Mesenchymal stem cell (in vitro differentiated cells and primary cell): ENCODE results near the gene HHIPL2.
A peak's percentile ranks its signal among the peaks of the same experiment; 100 is the strongest.

Experiments used
- DNase-seq: peaks from one replicate; pipeline ENCODE4 v3.0.0-alpha.2; 2013
- H2AFZ ChIP-seq: one replicate; pipeline ENCODE4 v1.6.1; 2013; ENCODE audit warnings: low read depth, mild to moderate bottlenecking, control low read depth, inconsistent platforms, low read length, moderate library complexity
- H2AK5ac ChIP-seq: 2 replicates; pipeline ENCODE4 v1.6.1; 2013; ENCODE audit warnings: low read length, moderate library complexity, mild to moderate bottlenecking, inconsistent platforms; ENCODE audit not compliant: severe bottlenecking
- H2BK120ac ChIP-seq: one replicate; pipeline ENCODE4 v1.6.1; 2013; ENCODE audit warnings: low read depth, mild to moderate bottlenecking, inconsistent platforms, low read length, moderate library complexity
- H2BK12ac ChIP-seq, 2 experiments: one replicate each; pipeline ENCODE4 v1.6.1; 2013; ENCODE audit warnings: inconsistent platforms in 2 of 2, low read length in 2 of 2, mild to moderate bottlenecking in 2 of 2, moderate library complexity in 2 of 2, control low read depth in 1 of 2
- H2BK15ac ChIP-seq: one replicate; pipeline ENCODE4 v1.6.1; 2013; ENCODE audit warnings: mild to moderate bottlenecking, low read depth, inconsistent platforms; ENCODE audit not compliant: poor library complexity, severe bottlenecking
- H2BK5ac ChIP-seq: 2 replicates; pipeline ENCODE4 v1.6.1; 2013; ENCODE audit warnings: low read depth, mild to moderate bottlenecking, low read length, control low read depth, inconsistent platforms; ENCODE audit not compliant: poor library complexity, severe bottlenecking
- H3K14ac ChIP-seq, 2 experiments: one replicate each; pipeline ENCODE4 v1.6.1; 2013; ENCODE audit warnings: inconsistent platforms in 2 of 2, low read length in 2 of 2, control low read depth in 1 of 2, mild to moderate bottlenecking in 1 of 2, moderate library complexity in 1 of 2
- H3K18ac ChIP-seq, 2 experiments: one replicate each; pipeline ENCODE4 v1.6.1; 2013; ENCODE audit warnings: inconsistent platforms in 2 of 2, low read length in 2 of 2, control low read depth in 1 of 2, low read depth in 1 of 2, mild to moderate bottlenecking in 1 of 2
- H3K23ac ChIP-seq, 2 experiments: one replicate each; pipeline ENCODE4 v1.6.1; 2013; ENCODE audit warnings: inconsistent platforms in 2 of 2, low read length in 2 of 2, mild to moderate bottlenecking in 2 of 2, moderate library complexity in 2 of 2, control low read depth in 1 of 2
- H3K27ac ChIP-seq: 2 replicates; pipeline ENCODE4 v1.5.1; 2013; ENCODE audit warnings: mild to moderate bottlenecking, moderate library complexity, low read length, control low read depth, inconsistent platforms; ENCODE audit not compliant: poor library complexity, severe bottlenecking
- H3K27me3 ChIP-seq, 2 experiments: 2 replicates each; pipeline versions ENCODE4 v1.6.1 to v1.7.0; 2013; ENCODE audit warnings: low read length in 2 of 2, mild to moderate bottlenecking in 2 of 2, moderate library complexity in 2 of 2, control low read depth in 1 of 2, inconsistent platforms in 1 of 2; ENCODE audit not compliant: control insufficient read depth in 1 of 2, insufficient read depth in 1 of 2
- H3K36me3 ChIP-seq, 2 experiments: 2 replicates each; pipeline versions ENCODE4 v1.6.1 to v1.7.0; 2013; ENCODE audit warnings: low read length in 2 of 2, control low read depth in 1 of 2, inconsistent platforms in 1 of 2, low read depth in 1 of 2, mild to moderate bottlenecking in 1 of 2; ENCODE audit not compliant: insufficient read depth in 2 of 2, control insufficient read depth in 1 of 2
- H3K4ac ChIP-seq, 2 experiments: one replicate each; pipeline ENCODE4 v1.6.1; 2013; ENCODE audit warnings: inconsistent platforms in 2 of 2, low read length in 2 of 2, mild to moderate bottlenecking in 2 of 2, moderate library complexity in 2 of 2, control low read depth in 1 of 2, low read depth in 1 of 2
- H3K4me1 ChIP-seq: 2 replicates; pipeline ENCODE4 v1.6.1; 2013; ENCODE audit warnings: low read depth, low read length, control low read depth; ENCODE audit not compliant: control insufficient read depth, insufficient read depth
- H3K4me2 ChIP-seq: 2 replicates; pipeline ENCODE4 v1.6.1; 2013; ENCODE audit warnings: low read length, mild to moderate bottlenecking, inconsistent platforms; ENCODE audit not compliant: poor library complexity, severe bottlenecking
- H3K4me3 ChIP-seq, 2 experiments: 2 replicates each; pipeline versions ENCODE4 v1.5.1 to v1.7.0; 2013; ENCODE audit warnings: low read length in 2 of 2, mild to moderate bottlenecking in 2 of 2, control low read depth in 1 of 2, low read depth in 1 of 2; ENCODE audit not compliant: insufficient read depth in 1 of 2
- H3K79me1 ChIP-seq: replicated peaks from 2 replicates; pipeline ENCODE4 v1.6.1; 2013; ENCODE audit warnings: mild to moderate bottlenecking, control low read depth, low read length, inconsistent platforms; ENCODE audit not compliant: poor library complexity, severe bottlenecking
- H3K9ac ChIP-seq: 2 replicates; pipeline ENCODE4 v1.7.0; 2013; ENCODE audit warnings: mild to moderate bottlenecking, low read length, moderate library complexity
- H3K9me3 ChIP-seq: 2 replicates; pipeline ENCODE4 v1.7.0; 2013; ENCODE audit warnings: mild to moderate bottlenecking, low read length; ENCODE audit not compliant: control insufficient read depth
- H4K8ac ChIP-seq: one replicate; pipeline ENCODE4 v1.6.1; 2013; ENCODE audit warnings: inconsistent platforms, mild to moderate bottlenecking, low read length, moderate library complexity
- H4K91ac ChIP-seq: one replicate; pipeline ENCODE4 v1.6.1; 2013; ENCODE audit warnings: mild to moderate bottlenecking, low read length, inconsistent platforms
- WGBS: methylation state at CpG from one replicate; pipeline ENCODE4 v1.1.7; 2013; ENCODE audit warnings: mixed read lengths; 5-methylcytosine and 5-hydroxymethylcytosine counted together

The HHIPL2 gene

DNA sequence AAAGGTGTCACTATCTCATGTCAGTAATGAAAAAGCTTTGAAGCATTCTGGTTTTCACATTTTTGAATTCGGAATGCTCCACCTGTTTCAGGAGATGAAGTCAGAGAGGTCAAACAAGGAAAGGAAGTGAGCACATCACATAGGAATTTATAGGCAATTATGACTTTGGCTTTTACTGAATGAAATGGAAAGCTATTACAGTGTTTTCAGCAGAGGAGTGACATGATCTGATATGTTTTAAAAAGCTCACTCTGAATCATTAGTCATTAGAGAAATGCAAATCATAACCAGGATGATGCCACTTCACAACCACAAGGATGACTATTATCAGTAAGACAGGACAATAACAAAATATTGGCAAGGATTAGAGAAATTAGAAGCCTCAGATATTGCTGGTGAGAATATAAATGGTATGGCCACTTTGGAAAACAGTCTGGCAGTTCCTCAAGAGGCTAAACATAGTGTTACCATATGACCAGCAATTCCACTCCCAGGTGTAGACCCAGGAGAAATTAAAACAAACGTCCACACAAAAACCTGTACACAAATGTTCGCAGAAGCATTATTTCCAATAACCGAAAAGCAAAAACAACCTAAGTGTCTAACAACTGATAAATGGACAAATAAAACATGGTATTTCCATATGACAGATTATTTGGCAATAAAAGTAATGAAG is 34.3 kb upstream of the HHIPL2 start:
- WGBS = 71% methylated on average over 3 of the region's 4 CpGs
- H2BK120ac ChIP-seq = no peak overlapping the region
- peak overlapping the region; percentile 3 for H3K9ac ChIP-seq
- no peak overlapping the region for H3K23ac ChIP-seq
- no peak for DNase-seq
- H2AK5ac ChIP-seq = no peak overlapping the region
- no peak overlapping the region for H3K4me3 ChIP-seq
- no peaks in the 10 kb centered on the region for H3K4me1 ChIP-seq
- H3K27ac ChIP-seq = no peak overlapping the region
- H3K4ac ChIP-seq = no peak overlapping the region
- no peak overlapping the region for H4K91ac ChIP-seq
- no peak overlapping the region for H2BK5ac ChIP-seq
- H3K79me1 ChIP-seq = peaks cover 13% of the 10 kb centered on the region
- no peaks in the 10 kb centered on the region for H3K9me3 ChIP-seq
- H3K27me3 ChIP-seq = no peaks in the 10 kb centered on the region
- no peak overlapping the region for H2BK12ac ChIP-seq
- H2AFZ ChIP-seq = no peak overlapping the region
- H3K36me3 ChIP-seq = peaks cover 4 to 60% of the 10 kb centered on the region in 2 experiments
- no peak overlapping the region for H2BK15ac ChIP-seq
- no peak overlapping the region for H4K8ac ChIP-seq
- H3K4me2 ChIP-seq = no peak overlapping the region
- no peak overlapping the region for H3K18ac ChIP-seq
- no peak overlapping the region for H3K14ac ChIP-seq

DNA sequence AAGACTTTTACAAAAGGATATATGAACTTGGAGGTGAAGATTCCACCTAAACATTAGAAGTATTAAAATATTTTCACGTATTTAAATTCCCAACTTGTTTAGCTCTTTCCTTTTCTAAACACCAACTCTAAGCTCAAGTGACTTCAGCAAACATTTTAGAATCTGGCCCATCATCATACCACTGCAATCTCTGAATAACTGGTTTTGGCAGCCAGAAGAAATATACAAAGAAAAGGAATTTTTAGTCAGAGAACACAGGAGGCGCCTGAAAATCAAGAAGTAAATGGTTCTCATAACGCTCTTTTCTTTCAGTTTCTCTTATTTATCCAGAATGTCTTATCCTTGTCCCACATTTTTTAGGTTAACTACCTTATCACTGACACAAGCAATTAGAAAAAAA is 31.4 kb upstream of the HHIPL2 start:
- Histone ChIP-seq H4K8ac (no peak overlapping the region), H2BK5ac (no peak overlapping the region), H3K36me3 (peaks cover 6 to 72% of the 10 kb centered on the region in 2 experiments), H3K79me1 (peaks cover 18% of the 10 kb centered on the region), H2BK12ac (no peak overlapping the region), H3K27ac (no peak overlapping the region), H4K91ac (no peak overlapping the region), H3K14ac (no peak overlapping the region), H3K4me1 (no peaks in the 10 kb centered on the region), H3K9me3 (no peaks in the 10 kb centered on the region), H3K18ac (no peak overlapping the region), H2AFZ (no peak overlapping the region), H3K4me3 (no peak overlapping the region), H2BK120ac (no peak overlapping the region), H3K4ac (no peak overlapping the region), H2BK15ac (no peak overlapping the region), H3K4me2 (no peak overlapping the region), H2AK5ac (no peak overlapping the region), H3K27me3 (no peaks in the 10 kb centered on the region), H3K9ac (no peak overlapping the region), H3K23ac (no peak overlapping the region)
- 98% methylated on average over 2 of the region's 3 CpGs for WGBS
- DNase-seq = no peak

DNA sequence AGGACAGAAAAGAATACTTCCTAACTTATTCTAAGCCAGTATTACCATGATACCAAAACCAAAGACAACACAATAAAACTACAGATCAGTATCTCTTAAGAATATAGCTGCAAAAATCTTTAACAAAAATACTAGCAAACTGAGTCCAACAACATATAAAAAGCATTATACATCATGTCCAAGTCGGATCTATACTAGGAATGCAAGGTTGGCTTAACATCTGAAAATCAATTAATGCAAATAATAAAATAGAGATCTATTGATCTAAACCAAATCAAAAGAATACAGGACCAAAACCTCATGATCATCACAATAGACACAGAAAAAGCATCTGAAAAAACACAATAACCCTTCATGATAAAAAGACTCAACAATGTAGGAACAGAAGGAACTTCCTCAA is 22.9 kb upstream of the HHIPL2 start:
- Histone ChIP-seq H4K8ac (no peak overlapping the region), H2BK15ac (no peak overlapping the region), H3K36me3 (peaks cover 10 to 90% of the 10 kb centered on the region in 2 experiments), H3K9me3 (peaks cover 21% of the 10 kb centered on the region), H2BK12ac (no peak overlapping the region), H2BK120ac (no peak overlapping the region), H2AFZ (no peak overlapping the region), H3K4me3 (no peak overlapping the region), H3K27me3 (no peaks in the 10 kb centered on the region), H4K91ac (no peak overlapping the region), H3K4me1 (no peaks in the 10 kb centered on the region), H3K14ac (no peak overlapping the region), H3K18ac (no peak overlapping the region), H3K27ac (no peak overlapping the region), H3K4ac (no peak overlapping the region), H3K4me2 (no peak overlapping the region), H3K79me1 (peaks cover 16% of the 10 kb centered on the region), H2AK5ac (no peak overlapping the region), H3K23ac (no peak overlapping the region), H3K9ac (no peak overlapping the region), H2BK5ac (no peak overlapping the region)
- DNase-seq = no peak
- 100% methylated on average over 1 of the region's 1 CpG for WGBS

DNA sequence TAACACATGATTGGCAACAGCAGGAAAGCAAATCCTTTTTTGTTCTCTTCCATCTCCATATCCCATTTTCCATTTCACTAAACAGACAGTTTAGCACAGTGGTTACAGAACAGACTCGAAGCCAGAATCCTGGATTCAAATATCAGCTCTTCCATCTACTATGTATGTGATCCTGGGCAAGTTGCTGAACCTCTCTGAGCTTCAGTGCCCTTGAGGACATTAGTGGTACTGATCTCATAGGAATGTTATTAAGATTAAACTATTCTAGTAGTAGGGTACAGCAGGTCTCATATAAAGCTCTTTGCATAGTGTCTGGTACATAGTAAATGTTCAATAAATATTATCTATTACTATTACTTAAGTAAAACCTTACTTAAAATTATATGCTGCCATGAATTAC is 13.8 kb upstream of the HHIPL2 start:
- Histone ChIP-seq H3K18ac (no peak overlapping the region), H3K4me2 (no peak overlapping the region), H3K9me3 (no peaks in the 10 kb centered on the region), H3K79me1 (peaks cover 9% of the 10 kb centered on the region), H4K91ac (no peak overlapping the region), H3K9ac (no peak overlapping the region), H3K4me1 (no peaks in the 10 kb centered on the region), H2AFZ (no peak overlapping the region), H3K27ac (no peak overlapping the region), H2BK15ac (no peak overlapping the region), H2BK5ac (no peak overlapping the region), H3K23ac (no peak overlapping the region), H3K36me3 (peaks cover 9 to 77% of the 10 kb centered on the region in 2 experiments), H2BK120ac (no peak overlapping the region), H3K27me3 (no peaks in the 10 kb centered on the region), H2AK5ac (no peak overlapping the region), H2BK12ac (no peak overlapping the region), H3K4me3 (no peak overlapping the region), H3K14ac (no peak overlapping the region), H3K4ac (no peak overlapping the region), H4K8ac (no peak overlapping the region)
- no peak for DNase-seq
- 88% methylated on average over 1 of the region's 1 CpG for WGBS
